GM19328 (cell line): Measurements from ENCODE around the gene PRKAB2.
A peak's percentile ranks its signal among the peaks of the same experiment; 100 is the strongest.
"Not testable (repeated sequence)": the region's sequence is repeated elsewhere in the genome, so short reads cannot be mapped to it uniquely, and the experiment has no call there.

Source experiments
- ATAC-seq: cut with Tn5 transposase; IDR thresholded peaks from one replicate; pipeline ENCODE4 v1.9.1; 2021; ENCODE audit warnings: mild to moderate bottlenecking, moderate library complexity; ENCODE audit not compliant: unreplicated experiment

PRKAB2 gene, protein sequence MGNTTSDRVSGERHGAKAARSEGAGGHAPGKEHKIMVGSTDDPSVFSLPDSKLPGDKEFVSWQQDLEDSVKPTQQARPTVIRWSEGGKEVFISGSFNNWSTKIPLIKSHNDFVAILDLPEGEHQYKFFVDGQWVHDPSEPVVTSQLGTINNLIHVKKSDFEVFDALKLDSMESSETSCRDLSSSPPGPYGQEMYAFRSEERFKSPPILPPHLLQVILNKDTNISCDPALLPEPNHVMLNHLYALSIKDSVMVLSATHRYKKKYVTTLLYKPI

GRCh38 chr1:147172168-147173016 lies at the start of gene PRKAB2:
PRKAB2 (minus strand) TSS chr1:147172470; CDS start chr1:147172144, 326 bp downstream.
- peak; percentile 88 for ATAC-seq

- ATAC-seq: no peak
Measured at GRCh38 chr1:147218606-147219005, 46.3 kb upstream of the PRKAB2 start.

- no peak for ATAC-seq
Measured at GRCh38 chr1:147217141-147217540, 44.9 kb upstream of the PRKAB2 start.

DNA sequence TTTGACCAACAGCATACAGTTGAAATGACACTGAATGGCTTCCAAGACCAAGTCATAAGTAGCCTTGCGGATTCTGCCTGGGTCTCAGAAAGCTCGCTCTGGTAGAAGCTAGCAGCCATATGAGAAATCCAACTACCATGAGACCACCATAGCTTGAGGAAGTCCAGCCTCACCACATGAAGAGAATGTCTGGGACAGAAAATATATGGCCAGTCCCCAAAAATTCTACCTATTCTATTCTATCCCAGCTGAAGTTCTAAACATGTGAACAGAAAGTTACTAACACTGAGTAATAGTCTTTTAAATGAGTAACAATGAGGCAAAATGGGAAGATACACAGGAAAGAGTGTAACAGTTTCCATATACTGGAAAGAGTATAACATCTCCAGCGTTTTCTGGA lies 43.9 kb upstream of the PRKAB2 start:
- no peak for ATAC-seq

DNA sequence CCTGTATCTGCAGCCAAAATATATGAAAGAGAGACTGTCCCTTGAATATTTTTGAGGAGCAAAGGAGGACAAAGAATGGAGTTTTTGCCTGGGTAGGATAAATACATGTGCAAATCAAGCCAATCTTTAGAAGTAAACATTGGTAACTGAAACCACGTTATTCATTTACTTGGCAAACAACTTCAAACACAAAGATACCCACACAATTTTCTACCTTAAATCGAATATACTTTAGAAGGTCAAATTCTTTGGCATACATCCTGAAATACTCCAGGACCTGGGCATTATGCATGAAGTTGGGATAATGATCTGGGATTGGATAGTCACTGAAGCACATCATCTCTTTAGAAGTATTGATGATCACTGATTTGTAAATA lies 43.3 kb upstream of the PRKAB2 start:
- no peak for ATAC-seq

DNA sequence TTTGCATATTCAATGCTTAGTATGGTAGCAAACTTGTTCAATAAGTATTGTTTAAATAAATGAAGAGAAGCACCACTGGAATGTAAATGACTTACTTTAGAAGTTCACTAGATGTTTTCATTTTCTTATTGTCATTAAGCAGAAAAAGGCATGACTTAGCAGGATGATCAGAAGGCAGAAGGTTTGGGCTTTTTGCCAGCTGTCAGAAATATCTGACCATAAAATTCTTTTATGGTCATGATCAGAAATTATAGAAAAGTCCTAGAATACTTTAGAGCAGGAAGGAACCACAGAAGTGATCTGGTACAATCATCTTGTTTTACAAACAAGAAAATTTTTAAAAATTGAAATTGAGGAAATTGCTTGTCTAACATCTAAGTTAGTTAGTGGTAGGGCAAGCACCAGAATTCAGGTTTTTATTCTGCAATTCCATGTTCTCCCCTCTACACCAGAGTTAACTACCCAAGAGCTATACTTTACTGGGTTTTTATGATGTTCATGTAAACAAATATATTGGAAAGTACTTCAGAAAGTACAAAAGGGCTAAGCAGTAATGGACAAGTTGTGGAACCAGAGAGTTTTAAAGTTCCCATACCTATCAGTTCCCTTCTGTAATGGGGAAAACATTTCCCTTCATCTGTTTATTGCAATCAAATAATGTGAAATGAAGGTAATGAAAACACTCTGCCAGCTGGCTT lies 42.7 kb upstream of the PRKAB2 start:
- no peak for ATAC-seq

DNA sequence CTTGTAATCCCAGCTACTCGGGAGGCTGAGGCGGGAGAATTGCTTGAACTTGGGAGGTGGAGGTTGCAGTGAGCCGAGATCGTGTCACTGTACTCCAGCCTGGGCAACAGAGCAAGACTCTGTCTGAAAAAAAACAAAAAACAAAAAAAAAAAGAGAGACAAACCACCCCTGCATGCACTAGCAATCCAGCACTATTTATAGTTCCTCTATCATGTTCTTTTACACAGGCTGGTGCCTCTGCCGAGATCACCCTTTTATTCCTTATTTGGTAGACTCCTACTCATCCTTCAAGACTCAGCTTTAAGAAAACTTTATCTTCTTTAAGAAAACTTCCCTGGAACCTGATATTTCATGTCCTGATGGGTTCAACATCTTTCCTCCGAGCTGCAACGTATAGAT lies 42.1 kb upstream of the PRKAB2 start:
- no peak for ATAC-seq

DNA sequence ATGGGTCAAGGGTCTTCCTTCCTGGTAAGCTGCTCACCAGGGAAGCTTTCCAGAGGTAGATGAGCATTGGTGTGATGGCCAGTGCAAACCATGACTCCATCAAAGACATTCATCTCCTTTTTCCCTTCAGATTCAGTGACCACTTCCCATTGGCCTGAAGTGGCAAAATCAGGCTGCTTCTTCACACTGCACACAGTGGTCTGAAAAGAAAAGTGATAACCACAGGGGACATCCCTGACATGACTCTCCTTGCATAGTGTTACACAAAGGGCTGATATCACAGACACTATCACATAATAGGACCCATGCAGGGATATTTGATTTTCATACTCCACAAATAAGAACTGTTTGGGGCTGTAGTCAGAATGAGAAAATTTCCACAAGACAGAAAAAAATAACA lies 41.0 kb upstream of the PRKAB2 start:
- ATAC-seq: no peak

GRCh38 chr1:147211577-147211976 lies 39.3 kb upstream of the PRKAB2 start:
- no peak for ATAC-seq

GRCh38 chr1:147210987-147211386 lies 38.7 kb upstream of the PRKAB2 start:
- ATAC-seq: no peak

DNA sequence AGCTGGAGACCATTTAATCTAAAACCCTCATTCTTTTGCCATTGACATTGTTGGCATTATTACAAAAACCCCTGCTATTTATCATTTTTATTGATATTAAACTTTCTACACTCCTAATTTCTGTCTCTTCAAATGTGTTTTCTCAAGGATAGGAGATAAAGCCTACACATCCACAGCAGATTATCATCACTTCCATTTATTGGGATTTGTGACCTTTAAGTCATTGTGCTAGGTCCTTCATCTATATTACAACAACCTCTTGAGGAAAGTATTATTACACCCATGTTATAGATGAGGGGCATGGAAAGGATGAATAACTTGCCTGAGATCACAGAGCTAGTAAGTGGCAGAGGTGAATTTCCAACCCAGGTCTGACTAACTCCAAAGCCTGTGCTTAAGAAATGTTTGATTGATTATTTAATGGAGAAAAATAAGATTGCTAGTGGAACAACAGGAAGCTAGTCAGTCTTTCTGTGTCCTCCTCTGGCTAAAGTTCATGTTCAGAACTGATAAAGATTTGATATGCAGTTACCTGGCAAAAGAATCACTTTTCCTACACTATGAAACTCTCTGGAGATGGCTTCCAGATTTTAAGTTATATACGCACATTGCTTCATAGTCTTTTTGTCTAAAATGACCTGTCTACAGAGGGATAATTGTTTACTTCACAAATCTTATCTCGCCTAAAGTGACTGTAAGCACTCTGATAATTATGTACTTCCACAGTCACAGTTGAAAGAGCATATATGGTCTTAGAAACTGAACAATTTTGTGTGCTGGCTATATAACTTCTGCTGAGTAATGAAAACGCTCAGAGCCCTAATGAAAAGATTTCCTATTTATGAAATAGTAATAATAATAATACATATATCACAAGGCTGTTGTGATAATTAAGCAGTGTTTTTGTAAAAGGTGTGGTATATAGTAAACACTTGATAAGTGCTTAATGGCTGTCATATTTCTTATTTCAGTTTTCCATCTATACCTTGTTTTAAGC lies 37.9 kb upstream of the PRKAB2 start:
- ATAC-seq: no peak

- ATAC-seq: no peak
Measured at GRCh38 chr1:147208619-147209018, 36.3 kb upstream of the PRKAB2 start.

GRCh38 chr1:147207192-147207591 lies 34.9 kb upstream of the PRKAB2 start:
- ATAC-seq: no peak

GRCh38 chr1:147204080-147204479 lies 31.8 kb upstream of the PRKAB2 start:
- ATAC-seq: no peak

DNA sequence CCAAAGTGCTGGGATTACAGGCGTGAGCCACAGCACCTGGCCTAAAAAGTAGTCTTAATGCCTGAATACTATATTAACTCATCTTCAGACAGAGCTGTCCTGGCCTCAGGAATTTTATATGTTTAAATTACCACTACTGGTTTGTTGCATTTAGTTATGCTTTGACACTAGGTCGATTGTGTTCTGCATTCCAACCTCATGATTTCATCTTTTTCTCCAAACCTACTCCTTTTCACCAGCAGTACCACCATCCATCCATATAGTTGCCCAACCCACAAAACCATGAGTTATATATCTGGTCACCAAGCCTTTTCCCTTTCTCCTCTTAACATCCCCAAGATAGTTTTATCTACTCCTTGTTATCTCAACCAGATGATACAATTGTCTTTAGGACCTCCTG lies 30.3 kb upstream of the PRKAB2 start:
- no peak for ATAC-seq

GRCh38 chr1:147201786-147202185 lies 29.5 kb upstream of the PRKAB2 start:
- no peak for ATAC-seq

GRCh38 chr1:147201276-147201675 lies 29.0 kb upstream of the PRKAB2 start:
- no peak for ATAC-seq

- not testable (repeated sequence) for ATAC-seq
Measured at GRCh38 chr1:147197324-147197723, 25.1 kb upstream of the PRKAB2 start.

DNA sequence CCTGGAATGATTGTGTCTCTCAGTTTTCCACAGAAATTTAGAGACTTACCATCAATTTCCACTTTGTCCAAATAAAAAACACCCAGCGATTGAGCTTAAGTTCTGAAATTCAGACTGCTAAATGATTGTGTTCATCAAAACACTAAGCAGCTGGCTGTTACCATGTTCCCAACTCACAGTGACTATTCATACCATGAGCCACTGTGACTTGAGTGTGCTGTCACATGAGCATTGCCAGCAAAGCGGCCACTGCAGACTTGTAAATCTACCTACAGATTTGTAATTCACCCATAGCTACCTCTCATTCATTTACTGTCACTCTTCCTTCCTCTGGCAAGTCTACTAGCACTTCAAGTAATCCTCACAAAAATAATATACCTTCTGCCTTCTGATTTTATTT lies 17.2 kb upstream of the PRKAB2 start:
- no peak for ATAC-seq

GRCh38 chr1:147185432-147185831 lies 13.2 kb upstream of the PRKAB2 start:
- ATAC-seq: no peak
